Activated gamma-delta T cell treated with anti-CD3 and anti-CD28 coated beads, Interleukin-2, amount 50 U/mL, for 16 hours (primary cell): ENCODE data around the gene PPDPF.
"Not testable (repeated sequence)": the region's sequence is repeated elsewhere in the genome, so short reads cannot be mapped to it uniquely, and the experiment has no call there.

Experiments used
- DNase-seq: peaks from one replicate; pipeline ENCODE4 v3.0.0-alpha.2; 2020; ENCODE audit warnings: low read depth

Gene PPDPF

DNA sequence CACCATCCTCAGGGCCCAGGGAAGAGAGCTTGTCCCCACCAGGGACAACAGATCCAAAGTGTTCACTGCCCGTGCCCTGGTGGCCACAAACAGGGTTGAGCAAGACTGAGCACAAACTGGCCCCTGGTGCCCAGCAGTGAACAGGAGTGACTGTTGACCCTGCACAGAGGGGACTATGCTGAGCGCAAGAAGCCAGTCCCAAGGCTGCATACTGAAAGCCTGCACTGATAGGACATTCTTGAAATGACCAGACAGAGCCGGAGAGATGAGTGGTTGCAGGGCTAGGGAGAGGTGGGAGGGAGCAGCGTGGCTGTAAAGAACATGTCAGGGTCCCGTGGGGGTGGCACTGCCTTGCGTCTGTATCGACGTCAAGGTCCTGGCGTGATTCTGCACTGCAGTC is 30.5 kb downstream of the PPDPF start:
- no peak for DNase-seq

DNA sequence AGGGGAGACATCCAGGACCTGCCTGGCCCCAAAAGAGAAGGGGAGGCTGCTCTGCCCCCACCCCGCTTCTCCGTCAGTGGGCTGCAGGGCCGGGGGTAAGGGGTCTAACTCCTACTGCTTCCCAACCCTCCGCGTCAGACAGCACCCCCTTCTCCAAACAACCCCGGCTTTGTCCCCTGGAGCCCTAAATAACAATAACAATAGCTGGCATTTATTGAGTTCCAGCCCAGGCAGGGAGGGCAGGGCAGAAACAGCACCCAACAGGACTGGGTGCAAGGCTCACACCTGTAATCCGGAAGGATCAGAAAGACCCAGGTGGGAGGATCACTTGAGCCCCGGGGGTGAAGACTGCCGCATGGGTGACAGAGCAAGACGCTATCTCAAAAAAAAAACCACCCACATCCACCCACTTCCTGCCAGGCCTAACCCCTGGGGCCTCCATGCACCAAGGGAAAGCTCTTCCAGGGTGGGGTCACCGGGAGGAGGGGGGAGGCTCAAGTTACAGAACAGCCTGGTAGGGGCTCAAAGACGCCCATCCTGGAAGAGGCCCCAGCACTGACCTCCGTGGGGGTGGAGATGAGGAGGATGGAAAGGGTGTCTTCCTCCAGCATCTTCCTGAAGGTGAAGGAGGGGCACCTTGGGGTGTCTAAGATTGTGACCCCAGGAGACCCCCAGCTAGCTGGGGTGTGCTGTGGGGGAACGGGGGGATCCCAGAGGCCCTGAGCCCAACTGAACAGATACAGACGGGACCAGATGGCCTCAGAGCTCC is 32.1 kb downstream of the PPDPF start:
- no peak for DNase-seq

DNA sequence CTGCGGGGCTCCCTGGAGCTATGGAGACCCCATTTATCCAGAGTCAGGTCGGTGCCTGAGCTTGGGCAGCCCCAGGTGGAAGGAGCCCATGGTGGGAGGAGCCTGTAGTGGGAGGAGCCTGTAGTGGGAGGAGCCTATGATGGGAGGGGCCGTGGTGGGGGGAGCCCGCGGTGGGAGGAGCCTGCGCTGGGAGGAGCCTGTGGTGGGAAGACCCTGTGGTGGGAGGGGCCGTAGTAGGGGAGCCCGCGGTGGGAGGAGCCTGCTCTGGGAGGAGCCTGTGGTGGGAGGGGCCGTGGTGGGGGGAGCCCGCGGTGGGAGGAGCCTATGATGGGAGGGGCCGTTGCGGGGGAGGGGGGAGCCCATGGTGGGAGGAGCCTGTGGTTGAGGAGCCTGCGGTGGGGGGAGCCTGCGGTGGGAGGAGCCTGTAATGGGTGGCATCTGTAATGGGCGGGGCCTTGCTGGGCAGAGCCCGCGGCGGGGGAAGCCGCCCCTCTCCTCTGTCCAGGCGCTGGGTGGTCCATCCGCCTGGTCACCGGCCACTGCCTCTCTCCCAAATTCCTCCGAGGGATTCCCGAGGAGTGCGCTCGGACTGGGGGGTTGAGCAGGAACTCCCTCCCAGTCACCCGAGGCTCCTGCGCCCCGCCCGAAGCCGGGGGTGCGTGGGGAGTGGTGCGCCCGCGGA is 32.8 kb downstream of the PPDPF start:
- DNase-seq: peak; percentile 81

DNA sequence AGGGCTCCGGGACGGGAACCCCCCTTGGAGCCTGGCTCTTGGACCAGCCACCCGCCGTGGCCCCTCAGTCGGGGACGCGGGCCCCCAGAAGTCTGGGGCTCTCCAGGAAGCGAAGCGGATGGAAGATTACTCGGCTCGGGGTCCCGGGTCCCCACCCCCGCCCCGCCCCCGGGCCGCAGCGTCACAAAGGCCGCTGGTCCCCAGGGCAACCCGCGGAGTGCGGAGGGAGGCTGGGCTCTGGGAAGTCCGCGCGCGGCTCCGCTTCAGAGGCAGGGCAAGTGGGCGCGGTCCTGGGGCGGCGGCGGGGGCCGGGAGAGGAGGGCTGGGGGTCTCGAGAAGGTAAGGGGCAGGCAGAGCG is 33.3 kb downstream of the PPDPF start, which contains the start of gene FNDC11:
Gene FNDC11 (plus strand): TSS at position 227 of the 358 bp plus-strand sequence. CDS start 1,505 bp downstream, outside the sequence.
- DNase-seq: no peak

DNA sequence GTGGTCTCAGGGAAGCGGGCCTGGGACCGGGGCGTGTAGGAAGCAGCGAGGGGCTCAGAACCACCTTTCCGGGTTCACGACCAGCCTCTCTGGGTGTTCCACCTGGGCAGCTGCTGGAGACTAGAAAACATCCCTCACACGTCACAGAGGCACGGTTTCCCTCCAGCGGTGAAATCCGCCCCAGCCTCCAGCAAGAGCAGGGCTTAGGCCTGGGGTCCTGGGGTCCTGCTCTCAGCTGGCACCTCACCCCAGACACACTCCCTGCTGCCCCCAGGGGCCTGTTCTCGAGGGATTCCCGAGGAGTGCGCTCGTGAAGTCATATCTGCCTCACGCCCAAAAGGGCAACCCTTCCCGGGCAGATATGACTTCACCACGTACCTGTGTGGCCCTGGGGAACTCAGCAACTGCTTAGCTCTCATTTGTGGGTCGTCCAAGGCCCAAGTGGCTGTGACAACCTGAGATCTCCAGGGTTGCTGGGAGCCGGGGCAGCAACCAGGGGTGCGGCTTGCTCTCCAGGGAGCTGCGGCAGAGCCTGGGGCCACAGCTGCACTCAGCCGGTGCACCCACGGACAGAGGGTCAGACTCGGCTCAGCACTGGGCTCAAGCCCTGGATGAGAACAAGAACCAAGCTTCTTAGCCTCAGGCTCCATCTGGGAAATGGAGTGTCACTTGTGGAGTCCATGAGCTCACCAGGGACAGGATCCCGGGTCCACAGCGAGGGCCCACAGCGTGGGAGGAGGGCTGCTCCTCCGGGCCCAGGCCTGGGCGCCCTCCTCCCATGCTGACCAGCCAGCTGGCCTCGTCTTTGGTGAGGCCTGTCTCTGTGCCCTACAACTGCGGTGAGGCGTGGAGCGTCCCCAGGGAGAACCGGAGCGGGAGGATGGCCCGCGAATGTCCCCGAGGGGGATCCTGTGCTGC is 34.1 kb downstream of the PPDPF start:
- DNase-seq: no peak

DNA sequence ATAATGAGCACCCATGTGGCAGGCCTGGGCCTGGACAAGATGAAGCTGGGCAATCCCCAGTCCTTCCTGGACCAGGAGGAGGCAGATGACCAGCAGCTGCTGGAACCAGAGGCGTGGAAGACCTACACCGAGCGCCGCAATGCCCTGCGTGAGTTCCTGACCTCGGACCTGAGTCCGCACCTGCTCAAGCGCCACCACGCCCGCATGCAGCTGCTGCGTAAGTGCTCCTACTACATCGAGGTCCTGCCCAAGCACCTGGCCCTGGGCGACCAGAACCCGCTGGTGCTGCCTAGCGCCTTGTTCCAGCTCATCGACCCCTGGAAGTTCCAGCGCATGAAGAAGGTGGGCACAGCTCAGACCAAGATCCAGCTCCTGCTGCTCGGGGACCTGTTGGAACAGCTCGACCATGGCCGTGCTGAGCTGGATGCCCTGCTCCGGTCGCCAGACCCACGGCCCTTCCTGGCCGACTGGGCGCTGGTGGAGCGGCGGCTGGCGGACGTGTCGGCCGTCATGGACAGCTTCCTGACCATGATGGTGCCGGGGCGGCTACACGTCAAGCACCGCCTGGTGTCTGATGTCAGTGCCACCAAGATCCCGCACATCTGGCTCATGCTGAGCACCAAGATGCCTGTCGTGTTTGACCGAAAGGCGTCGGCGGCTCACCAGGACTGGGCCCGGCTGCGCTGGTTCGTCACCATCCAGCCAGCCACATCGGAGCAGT is 35.3 kb downstream of the PPDPF start:
- no peak for DNase-seq

DNA sequence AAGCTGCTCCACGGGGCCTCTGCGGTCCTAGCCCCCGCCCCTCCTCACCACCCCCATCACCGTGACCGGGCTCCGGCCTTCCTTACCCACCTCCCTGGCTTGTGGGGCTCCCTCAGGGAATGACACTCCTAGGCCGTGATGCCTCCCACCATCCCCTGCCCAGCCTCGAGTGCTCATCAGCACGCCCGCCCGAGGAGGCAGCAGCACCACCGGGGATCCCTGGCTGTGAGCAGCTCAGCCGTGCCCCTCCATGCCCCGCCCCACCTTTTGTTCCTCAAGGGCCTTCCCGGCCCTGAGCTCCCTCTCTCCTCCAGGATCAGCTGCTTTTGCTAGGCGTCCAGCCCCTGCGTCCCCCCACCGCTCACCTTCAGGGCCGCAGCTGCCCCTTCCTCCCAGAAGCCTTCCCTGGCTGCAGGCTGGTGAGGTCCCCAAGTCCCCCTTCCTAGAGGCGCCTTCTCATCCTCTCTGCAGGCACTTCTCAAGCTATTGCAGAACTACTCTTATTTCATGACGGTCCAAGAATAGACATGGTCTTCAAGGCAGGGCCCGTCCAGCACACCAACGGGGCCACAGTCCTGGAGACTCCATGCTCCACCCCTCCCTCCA is 36.4 kb downstream of the PPDPF start:
- DNase-seq: no peak

DNA sequence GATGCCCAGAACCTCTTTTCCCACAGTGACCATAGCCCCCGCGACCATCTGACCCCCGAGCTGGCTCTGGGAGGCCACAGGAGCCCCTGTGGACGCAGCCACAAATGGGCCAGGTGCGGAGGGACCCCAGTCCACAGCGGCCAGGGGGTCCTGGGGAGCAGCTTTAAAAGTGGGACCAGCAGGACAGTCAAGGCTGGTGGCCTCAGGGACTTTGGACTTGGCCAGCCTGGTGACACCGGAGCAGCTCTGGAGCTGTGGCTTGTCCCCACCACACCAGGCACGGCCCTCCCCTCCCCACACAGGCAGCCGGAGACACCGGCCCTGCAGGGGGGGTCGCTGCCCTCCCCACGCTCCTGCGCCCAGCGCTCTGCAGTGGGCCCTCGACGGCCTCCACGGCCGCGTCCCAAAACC is 36.9 kb downstream of the PPDPF start:
- no peak for DNase-seq

DNA sequence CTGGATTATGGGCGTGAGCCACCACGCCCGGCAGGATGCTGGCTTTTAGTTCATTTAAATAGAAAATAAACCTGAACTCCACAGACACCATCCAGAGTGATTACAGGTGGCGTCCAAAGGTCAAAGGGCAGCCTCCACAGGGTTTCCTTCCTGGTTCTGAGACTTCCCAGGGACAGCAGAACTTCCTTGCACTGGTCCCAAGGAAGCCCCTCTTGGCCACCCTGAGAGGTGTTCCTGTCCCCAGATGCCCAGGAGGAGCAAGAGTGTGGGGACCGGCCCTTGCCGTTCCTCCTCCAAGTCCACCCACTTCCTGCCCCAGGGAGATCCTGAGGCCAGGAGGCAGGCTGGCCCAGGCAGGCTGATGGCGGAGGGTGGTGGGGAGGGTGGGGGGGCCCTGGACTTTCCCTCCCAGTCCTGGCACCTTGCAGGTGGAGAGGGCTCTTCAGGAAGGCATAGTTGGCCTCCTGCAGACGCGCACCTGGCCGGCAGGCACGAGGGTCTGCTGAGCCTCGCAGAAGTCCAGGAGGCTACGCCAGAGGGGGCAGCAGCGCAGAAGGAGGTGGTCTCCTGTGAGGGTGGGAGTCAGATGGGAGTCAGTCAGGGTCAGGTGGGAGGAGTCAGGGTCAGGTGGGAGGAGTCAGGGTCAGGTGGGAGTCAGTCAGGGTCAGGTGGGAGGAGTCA is 38.4 kb downstream of the PPDPF start:
- no peak for DNase-seq

DNA sequence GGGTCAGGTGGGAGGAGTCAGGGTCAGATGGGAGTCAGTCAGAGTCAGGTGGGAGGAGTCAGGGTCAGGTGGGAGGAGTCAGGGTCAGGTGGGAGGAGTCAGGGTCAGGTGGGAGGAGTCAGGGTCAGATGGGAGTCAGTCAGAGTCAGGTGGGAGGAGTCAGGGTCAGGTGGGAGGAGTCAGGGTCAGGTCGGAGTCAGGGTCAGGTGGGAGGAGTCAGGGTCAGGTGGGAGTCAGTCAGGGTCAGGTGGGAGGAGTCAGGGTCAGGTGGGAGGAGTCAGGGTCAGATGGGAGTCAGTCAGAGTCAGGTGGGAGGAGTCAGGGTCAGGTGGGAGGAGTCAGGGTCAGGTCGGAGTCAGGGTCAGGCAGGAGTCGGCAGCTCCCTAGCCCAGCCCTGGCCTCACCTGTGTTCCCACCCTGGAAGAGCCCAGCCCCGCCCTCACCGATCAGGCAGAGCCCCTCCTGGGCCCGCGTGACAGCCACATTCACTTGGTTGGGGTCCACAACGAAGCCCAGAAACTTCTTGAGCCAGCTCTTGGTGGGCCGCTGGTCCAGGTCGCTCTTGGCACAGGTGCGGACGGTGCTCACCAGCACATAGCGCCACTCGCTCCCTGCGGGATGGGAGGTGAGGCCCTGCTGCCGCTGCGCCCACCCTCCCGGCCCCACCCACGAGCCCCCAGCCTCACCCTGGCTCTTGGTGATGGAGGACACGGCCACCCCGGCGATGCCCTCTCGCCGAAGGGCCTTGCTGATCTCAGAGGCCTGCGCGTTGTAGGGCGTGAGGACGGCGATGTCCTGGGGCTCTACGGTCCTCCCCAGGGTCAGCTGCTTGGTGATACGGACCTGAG is 39.1 kb downstream of the PPDPF start:
- not testable (repeated sequence) for DNase-seq

DNA sequence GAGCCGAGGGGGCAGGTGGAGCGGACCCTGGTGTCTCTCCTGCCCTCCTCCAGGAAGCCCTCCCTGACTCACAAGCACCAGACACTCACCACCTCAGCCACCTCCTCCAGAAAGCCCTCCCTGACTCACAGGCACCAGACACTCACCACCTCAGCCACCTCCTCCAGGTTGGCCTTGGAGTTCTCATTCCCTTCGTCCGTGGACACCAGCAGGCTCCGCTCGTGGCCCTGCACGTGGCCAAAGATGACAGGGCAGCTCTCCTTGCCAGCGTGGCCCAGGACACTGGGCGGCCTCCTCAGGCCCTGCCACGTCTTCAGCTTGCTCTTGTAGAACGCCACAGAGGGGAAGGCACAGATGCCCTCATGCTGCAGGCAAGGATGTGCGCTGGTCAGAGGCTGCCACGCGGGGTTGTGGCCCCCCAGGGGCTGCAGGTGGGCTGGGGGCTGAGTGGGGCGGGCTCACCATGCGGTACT is 39.8 kb downstream of the PPDPF start:
- DNase-seq: no peak

DNA sequence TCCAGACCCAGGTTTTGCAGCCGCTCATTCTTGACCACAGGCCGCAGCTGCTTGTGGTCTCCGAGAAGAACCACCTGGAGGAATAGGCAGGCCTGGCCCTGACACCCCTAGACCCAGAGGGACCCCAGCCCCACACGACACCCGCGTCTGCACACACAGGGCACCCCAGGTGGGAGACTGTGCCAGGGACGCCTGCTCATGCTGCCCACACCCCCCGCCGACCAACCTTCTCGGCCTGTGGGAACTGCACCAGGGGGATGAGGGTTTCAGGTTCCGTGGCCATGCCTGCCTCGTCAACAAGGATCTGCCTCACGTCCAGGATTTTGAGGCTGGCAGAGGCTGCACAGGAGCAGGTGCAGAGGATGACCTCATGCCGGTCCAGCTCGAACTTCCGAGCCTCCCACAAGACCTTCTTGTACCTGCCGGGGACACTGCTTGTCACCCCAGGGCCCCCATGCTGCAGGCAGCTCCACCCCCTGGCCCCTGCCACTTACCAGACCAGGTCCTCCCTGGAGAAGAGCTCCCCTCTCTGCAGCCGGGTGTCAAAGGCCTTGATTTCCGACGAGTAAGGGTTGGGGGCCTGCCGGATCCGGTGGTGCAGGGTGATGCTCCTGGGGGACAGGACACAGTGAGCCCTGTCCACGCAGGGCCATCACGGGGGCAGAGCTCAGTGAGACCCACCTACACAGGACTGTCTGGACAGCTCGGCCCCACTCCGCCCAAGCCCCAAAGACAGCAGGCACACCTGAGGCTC is 40.5 kb downstream of the PPDPF start:
- no peak for DNase-seq

DNA sequence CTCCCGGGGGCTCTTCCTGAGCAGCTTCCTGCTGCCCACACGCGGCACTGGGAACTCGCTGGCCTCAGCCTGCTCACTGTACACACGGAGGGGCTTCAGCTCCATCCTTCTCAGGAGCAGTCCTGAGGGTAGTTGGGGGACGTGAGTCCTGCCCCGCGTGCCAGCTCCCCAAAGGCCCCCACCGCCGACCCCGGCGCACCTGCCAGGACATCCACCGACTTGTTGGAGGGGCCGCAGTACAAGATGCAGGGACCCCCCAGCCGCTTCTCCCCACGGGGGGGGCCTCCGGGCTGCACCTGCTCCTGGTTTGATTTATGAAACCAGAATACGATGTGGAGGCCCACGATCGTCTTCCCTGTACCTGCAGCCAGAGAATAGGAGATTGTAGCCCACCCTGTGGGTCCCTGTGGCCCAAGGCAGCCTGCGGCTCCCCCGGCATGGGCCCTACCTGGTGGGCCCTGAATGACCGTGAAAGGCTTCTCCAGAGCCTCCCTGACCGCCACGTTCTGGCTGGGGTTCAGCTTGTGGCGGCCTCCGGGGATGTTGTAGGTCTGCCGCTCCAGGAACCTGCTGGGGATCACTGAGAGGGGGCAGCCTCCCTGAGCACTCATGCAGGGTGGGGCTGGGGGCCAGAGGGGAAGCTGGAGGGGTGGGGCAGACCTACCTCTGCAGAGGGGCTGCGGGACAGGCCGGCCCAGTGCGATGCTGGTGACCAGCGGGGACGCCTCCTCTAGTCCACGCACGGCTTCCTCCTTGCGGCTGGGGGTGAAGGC is 41.2 kb downstream of the PPDPF start:
- no peak for DNase-seq

DNA sequence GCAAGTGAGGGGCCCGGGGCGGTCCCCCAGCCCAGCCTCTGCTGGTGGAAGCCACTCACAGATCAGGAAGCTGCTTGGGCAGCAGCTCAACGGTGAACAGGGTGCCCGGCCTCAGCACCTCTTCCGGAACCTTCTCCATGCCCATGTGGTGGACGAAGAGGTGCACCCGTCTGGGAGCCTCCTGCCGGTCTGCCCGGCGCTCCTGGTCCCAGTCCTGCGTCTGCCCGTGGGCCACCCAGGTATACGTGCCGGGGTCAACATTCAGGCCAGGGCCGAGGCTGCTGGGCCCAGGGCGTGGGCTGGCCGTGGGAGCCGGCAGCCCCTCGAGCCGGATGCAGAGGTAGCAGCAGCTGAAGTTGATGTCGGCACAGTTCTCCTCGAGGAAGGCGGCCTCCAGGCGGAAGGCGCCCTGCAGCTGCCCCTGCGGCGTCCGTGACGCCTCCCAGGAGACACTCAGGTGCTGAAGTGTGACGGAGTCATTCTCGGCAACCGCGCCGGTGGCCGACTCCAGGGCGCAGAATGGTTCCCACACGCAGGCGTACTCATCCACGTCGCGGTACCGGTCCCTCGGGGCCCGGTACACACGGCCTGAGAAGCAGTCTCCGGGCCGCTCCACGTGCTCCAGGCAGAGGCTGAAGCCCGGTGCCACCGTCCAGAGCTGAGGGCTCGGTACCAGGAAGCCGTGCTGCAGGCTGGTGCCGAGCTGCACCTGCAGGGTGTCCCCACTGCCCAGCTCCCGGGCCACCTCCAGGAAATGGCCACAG is 42.1 kb downstream of the PPDPF start:
- no peak for DNase-seq

DNA sequence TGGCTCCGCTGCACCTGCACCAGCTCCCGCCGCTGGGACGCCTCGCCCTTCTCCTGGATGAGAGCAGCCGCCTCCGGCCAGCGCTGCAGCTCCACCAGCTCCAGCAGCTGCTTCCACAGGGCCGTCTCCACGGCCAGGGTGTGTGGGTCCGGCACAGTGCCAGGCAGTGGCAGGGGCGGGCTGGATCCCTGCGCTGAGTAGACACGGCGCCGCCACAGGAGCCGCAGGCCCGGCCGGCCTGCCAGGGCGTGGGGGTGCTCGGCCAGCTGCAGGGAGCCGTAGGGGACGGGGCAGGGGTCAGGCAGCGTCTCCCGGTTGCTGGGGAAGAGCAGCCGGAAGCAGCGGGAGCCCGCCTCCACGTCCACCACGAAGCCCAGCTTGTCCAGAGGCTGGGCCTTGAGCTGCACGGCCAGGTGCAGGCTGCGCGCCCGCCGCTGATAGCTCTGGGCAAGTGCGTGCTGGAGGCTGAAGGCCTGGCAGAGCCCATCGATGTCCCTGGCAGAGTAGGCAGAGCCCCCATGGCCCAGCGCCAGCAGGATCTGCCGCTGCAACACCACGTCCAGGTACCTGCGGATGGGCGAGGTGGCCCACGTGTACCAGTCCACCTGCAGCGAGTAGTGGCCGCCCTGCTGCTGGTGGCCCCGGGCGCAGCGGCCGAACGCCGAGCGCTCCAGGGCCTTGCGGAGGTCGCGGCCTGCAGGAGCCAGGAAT is 42.8 kb downstream of the PPDPF start:
- no peak for DNase-seq

DNA sequence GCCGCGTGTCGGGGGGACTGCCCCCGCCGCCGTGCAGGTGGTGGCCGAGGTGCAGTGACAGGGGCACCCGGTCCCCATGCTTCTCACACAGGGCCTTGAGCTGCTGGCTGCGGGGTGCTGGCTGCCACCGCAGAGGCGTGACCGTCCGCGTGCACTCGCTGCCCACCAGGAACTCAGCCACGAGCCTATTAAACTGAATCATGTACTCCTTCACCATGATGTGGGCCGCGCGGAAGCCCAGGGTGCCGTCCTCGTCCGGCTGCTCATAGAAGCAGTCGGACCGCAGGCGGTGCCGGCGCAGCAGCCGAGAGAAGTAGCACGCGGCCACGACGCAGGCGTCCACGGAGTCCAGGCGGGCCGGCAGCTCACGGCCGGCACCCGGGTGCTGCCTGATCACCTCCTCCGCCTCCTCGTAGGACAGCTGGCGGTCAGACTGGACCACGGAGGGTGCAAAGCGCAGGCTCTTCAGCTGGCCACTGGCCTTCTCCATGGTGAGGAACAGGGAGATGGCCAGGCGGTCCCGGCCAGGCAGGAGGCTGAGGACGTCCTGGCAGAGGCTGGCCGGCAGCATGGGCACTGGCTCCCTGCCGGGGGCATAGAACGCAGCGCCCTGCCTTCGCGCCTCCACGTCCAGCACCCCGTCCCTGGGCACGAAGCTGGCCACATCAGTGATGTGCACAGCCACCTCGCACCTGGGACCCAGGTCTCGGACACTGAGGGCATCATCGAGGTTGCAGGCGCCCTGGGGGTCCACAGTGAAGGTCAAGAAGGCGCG is 43.7 kb downstream of the PPDPF start:
- no peak for DNase-seq
